HG03460 (cell line): ENCODE results near the gene KCNH6.

Experiments
- ATAC-seq: cut with Tn5 transposase; IDR thresholded peaks from one replicate; pipeline ENCODE4 v1.9.1; 2021; ENCODE audit not compliant: unreplicated experiment

KCNH6 gene

GRCh38 chr17:63549946-63550816 is 27.0 kb downstream of the KCNH6 start, which contains the start of gene DCAF7:
Gene DCAF7 (plus strand): TSS chr17:63550477. CDS start chr17:63550678, 201 bp downstream.
- ATAC-seq: peak; percentile 96

- peak; percentile 2 for ATAC-seq
These were observed 27.9 kb downstream of the KCNH6 start for GRCh38 chr17:63550817-63551639.

DNA sequence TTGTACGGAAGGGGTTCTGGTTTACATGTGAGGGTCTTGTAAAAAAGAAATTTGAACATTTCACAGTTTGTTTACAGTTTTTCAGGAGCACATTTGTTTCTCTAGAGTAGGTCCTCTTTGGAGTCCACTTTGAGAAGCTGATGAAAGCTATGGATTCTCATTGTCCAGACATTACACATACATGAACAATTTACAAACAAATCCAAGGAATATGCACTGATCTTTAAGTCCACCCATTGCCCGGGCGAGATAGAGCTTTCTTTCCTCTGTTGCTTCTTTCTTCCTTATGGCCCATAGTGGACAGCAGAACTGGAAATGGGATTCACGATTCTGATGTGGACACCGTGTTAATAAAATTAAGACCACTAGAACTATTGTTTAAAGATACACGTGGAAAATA is 29.1 kb downstream of the KCNH6 start:
- no peak for ATAC-seq

- ATAC-seq: no peak
These were observed 32.5 kb downstream of the KCNH6 start for GRCh38 chr17:63555500-63556156.

- ATAC-seq: no peak
These were observed 34.3 kb downstream of the KCNH6 start for GRCh38 chr17:63557416-63557815.

- ATAC-seq: no peak
These were observed 35.3 kb downstream of the KCNH6 start for GRCh38 chr17:63558441-63558840.

DNA sequence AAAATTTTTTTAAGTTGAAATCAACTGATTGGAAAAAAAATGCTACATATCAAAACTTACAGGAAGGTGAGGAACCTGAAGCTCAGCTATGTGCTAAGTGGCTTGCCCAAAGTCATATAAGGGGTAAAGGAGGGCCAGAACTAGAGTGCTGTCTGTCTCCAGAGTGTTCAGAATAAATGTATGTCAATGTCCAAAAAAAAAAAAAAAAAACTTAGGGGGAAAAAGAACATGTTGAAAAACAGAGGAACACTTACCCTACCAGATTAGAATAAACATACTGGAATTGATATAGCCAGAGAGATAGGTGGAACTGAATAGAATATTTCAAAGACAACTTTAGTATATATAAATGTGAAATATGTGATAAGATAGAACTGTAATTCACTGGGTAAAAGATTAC is 38.7 kb downstream of the KCNH6 start:
- no peak for ATAC-seq

- no peak for ATAC-seq
These were observed 40.2 kb downstream of the KCNH6 start for GRCh38 chr17:63563339-63563738.

DNA sequence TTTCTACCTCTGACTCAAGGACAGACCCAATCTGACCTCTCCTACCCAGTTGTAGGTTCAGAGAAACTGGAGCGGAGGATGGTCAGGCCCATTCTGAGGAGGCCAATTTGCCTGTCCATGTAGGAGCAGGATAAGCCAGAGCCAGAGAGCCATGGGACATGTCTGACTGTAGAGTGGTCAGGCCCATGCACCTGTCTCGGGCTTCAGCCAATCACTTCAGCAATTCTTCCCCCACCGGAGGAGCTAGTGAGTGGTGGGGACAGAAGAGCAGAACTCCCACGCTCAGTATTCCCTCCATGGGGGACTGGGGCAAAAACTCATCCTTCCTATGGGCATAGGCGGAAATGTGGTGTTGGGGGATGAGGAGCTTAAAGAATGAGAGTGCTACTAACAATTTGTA is 41.4 kb downstream of the KCNH6 start:
- ATAC-seq: no peak

GRCh38 chr17:63567229-63567628 is 44.1 kb downstream of the KCNH6 start:
- no peak for ATAC-seq

DNA sequence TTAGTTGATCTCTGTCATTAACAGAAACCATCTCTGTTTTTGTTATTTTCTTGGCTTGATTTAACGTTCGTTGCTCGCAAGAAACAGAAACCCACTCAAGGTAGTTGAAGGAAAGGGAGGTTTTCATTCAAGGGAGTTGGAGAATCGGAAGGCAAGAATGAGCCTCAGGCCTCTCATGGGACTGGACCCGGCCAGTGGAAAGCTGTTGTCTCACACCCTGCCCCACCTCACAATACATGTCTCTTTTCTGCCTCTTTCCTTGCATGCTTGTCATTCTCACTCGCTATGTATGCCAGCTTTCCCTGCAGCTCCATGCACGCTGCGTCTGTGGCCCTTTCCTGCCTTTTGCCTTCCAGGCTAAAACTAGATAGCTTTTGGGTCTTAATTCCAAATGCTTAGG is 45.4 kb downstream of the KCNH6 start:
- no peak for ATAC-seq

GRCh38 chr17:63571632-63572310 is 48.6 kb downstream of the KCNH6 start:
- no peak for ATAC-seq

DNA sequence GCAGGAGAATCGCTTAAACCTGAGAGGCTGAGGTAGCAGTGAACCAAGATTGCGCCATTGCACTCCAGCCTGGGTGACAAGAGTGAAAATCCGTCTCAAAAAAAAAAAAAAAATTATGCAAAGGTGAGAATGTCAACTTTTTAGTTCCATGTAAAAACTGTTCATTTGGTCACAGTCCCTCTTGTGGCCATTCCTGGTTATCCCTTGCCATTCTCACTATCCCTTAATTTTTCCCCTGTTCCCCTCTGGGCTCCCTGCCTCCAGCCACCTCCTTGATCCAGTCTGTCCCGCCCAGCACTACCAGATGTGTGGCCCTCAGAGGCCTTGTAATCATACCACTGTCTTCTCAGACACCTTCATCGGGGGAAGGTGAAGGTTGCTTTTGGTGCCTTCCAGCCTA is 50.5 kb downstream of the KCNH6 start:
- no peak for ATAC-seq

DNA sequence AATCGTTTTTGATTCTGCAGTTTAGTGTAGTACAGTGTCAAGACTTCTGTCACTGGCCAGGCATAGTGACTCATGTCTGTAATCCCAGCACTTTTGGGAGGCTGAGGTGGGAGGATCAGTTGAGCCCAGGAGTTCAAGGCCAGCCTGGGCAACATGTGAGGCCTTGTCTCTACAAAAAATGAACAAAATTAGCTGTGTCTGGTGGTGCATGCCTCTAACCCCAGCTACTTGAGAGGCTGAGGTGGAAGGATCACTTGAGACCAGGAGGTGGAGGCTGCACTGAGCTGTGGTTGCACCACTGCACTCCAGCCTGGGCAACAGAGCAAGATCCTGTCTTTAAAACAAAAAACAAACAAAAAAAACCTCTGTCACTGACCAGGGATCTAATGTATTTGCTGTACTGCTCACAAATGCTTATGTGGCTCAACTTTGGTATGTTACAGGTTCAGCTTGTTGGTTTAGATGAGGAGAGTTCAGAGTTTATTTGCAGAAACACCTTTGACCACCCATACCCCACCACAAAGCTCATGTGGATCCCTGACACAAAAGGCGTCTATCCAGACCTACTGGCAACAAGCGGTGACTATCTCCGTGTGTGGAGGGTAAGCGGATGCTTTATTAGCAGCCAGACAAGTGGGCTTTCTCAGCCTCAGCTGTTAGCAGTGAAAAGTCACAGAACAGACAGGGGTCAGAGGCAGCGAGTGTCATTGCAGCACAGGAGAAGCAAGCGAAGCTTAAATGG is 55.0 kb downstream of the KCNH6 start:
- ATAC-seq: no peak

GRCh38 chr17:63578769-63579111 is 55.6 kb downstream of the KCNH6 start:
- ATAC-seq: no peak

- no peak for ATAC-seq
These were observed 56.5 kb downstream of the KCNH6 start for GRCh38 chr17:63579633-63580032.

DNA sequence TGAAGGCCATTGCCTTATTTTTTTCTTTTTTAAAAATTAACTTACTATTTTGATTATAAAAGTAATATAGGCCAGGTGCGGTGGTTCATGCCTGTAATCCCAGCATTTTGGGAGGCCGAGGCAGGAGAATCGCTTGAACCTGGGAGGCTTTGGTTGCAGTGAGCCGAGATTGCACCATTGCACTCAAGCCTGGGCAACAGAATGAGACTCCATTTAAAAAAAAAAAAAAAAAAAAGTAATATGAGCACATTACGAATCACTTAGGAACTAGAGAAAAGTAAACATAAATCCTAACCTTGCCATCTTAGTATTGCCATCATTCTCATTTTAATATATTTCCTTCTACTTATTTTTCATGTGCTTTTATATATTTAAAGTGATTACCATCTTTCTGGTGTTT is 64.6 kb downstream of the KCNH6 start:
- no peak for ATAC-seq

- no peak for ATAC-seq
These were observed 65.6 kb downstream of the KCNH6 start for GRCh38 chr17:63588797-63589196.

GRCh38 chr17:63589646-63590045 is 66.5 kb downstream of the KCNH6 start:
- ATAC-seq: no peak

GRCh38 chr17:63592797-63593196 is 69.6 kb downstream of the KCNH6 start:
- ATAC-seq: no peak
